ENCODE data around the gene ASPDH. TPM values are rescaled to one million over a fixed set of nuclear protein-coding genes. Genes with fewer than 3 reads are reported as not detected.

ASPDH gene
- total RNA-seq, 4 donors from 2014 or later = not detected

DNA sequence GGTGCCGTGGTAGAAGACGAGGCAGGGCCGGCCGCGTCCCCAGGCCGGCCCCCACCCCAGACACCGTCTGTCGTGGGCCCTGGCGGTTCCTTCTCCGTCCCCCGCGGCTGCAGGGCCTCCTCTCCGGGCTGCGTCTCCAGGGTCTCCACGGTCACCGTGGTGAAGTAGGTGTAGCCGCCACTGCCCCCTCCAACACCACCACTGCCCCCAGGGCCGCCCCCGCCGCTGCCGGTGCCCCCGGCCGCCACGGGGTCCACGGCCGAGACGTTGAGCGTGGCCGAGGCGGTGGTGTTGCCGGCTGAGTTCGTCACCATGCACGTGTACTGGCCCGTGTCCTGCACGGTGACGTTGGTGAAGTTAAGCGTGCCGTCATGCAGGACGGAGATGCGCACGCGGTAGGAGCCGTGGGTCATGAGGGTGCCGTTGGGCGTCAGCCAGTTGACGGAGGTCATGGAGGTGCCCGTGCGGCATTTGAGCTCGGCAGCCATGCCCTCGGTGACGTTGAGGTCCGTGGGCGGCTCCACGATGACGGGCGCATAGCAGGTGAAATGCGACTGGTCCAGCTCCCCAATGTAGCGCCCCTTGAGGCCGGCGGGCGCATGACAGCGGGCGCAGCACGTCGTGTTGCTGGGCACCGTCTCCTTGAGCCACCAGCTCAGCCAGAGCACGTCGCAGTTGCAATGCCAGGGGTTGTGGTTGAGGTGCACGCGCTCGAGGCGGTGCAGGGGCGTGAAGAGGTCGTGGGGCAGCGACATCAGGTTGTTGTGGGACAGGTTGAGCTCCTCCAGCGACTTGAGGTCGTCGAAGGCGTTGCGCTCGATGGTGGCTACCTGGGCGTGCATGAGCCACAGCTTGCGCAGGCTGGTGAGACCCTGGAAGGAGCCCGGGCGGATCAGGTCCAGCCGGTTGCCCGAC is 4.6 kb upstream of the ASPDH start:
- Histone ChIP-seq H3K4me1 (no peaks in the 10 kb centered on the region), H3K27me3 (peaks cover 0 to 8% (median 4%) of the 10 kb centered on the region in 3 donors), H3K4me3 (no peak overlapping the region), H3K27ac (no peak overlapping the region), H3K9me3 (no peaks in the 10 kb centered on the region), H3K36me3 (no peaks in the 10 kb centered on the region)
- no peak for DNase-seq
- ATAC-seq = no peak
- in situ Hi-C loops (cut with MboI; ENCODE audit: low sequenced_read_pairs in 4 of 4) = no loop called here
- intact Hi-C loops (cut with DNase I; ENCODE audit: low total_unique reads) = loop anchor here (10.0 kb wide), 1 partner anchor 286 kb away; no protein-coding TSS in a partner anchor
- TF ChIP-seq, protein P1, sequence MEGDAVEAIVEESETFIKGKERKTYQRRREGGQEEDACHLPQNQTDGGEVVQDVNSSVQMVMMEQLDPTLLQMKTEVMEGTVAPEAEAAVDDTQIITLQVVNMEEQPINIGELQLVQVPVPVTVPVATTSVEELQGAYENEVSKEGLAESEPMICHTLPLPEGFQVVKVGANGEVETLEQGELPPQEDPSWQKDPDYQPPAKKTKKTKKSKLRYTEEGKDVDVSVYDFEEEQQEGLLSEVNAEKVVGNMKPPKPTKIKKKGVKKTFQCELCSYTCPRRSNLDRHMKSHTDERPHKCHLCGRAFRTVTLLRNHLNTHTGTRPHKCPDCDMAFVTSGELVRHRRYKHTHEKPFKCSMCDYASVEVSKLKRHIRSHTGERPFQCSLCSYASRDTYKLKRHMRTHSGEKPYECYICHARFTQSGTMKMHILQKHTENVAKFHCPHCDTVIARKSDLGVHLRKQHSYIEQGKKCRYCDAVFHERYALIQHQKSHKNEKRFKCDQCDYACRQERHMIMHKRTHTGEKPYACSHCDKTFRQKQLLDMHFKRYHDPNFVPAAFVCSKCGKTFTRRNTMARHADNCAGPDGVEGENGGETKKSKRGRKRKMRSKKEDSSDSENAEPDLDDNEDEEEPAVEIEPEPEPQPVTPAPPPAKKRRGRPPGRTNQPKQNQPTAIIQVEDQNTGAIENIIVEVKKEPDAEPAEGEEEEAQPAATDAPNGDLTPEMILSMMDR (IDR thresholded peaks at IDR 0.05 in 4 of 5, conservative IDR thresholded peaks at IDR 0.05 in 1 of 5) = no peak
- TF ChIP-seq POLR2A (IDR thresholded peaks at IDR 0.05) = no peak

DNA sequence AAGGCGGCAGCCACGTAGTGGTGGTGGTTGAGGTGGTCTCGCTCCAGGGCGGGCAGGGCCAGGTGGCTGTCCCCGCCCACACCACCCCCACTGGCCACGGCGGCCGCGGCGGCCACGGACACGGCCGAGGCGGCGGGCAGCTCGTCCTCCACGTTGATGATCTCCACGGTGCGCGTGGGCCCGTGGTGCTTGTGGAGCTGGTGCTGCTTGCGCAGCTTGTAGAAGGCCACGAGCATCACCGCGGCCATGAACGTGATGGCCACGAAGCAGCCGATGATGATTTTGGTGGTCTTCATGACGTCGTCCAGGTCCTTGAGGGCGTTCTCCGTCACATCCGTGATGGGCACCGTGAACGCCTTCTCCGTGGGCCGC is 4.0 kb upstream of the ASPDH start:
- Histone ChIP-seq H3K36me3 (no peaks in the 10 kb centered on the region), H3K4me1 (no peaks in the 10 kb centered on the region), H3K4me3 (no peak overlapping the region), H3K9me3 (no peaks in the 10 kb centered on the region), H3K27me3 (peaks cover 0 to 8% (median 4%) of the 10 kb centered on the region in 3 donors), H3K27ac (no peak overlapping the region)
- intact Hi-C loops (cut with DNase I; ENCODE audit: low total_unique reads) (loop anchor here (10.0 kb wide), 1 partner anchor 287 kb away; no protein-coding TSS in a partner anchor), in situ Hi-C loops (cut with MboI; ENCODE audit: low sequenced_read_pairs in 4 of 4) (no loop called here)
- ATAC-seq (no peak), DNase-seq (no peak)
- TF ChIP-seq, protein P1 (IDR thresholded peaks at IDR 0.05 in 4 of 5, conservative IDR thresholded peaks at IDR 0.05 in 1 of 5) = no peak
- TF ChIP-seq POLR2A (IDR thresholded peaks at IDR 0.05) = no peak

DNA sequence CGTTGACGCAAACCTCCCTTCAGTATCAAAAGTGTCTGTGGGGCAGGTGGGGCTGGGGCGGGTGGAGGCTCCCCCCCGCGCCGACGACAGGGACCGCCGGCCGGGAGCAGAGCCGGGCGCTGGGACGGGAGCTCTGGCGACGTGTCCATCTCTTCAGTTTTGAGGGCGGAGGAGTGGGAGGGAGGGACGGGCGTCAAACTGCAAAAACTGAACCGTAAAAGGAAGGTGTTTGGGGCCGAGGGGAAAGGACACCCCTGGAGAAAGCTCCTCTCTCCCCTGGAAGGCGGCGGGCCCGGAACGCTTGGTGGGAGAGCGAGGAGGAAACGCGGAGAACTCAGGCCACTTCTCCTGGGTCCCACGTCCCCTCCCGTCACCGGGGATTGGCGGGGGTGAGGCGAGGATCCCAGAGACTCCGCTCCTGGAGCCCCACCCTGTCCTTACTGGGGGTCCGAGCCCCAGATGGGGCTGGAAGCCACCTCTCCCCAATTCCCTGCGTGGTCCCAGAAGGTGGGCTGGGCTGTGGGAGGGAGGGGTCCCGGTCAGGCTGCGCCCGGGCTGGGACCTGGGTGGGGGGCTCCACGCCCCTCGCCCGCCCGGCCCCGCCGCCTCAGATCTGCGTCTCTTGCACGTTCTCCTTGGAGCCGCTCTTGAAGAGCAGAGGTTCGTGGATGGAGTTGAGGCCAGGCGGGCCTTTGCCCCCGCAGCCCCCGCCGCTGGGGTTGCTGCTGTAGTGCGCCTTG is 3.4 kb upstream of the ASPDH start:
- in situ Hi-C loops (cut with MboI; ENCODE audit: low sequenced_read_pairs in 4 of 4) = no loop called here
- Histone ChIP-seq H3K4me3 (no peak overlapping the region), H3K27ac (no peak overlapping the region), H3K9me3 (no peaks in the 10 kb centered on the region), H3K4me1 (no peaks in the 10 kb centered on the region), H3K27me3 (peaks cover 0 to 8% (median 4%) of the 10 kb centered on the region in 3 donors), H3K36me3 (no peaks in the 10 kb centered on the region)
- intact Hi-C loops (cut with DNase I; ENCODE audit: low total_unique reads) = loop anchor here (10.0 kb wide), 1 partner anchor 288 kb away; no protein-coding TSS in a partner anchor
- ATAC-seq (no peak), DNase-seq (no peak)
- TF ChIP-seq POLR2A (IDR thresholded peaks at IDR 0.05) = no peak
- TF ChIP-seq, protein P1 (IDR thresholded peaks at IDR 0.05 in 4 of 5, conservative IDR thresholded peaks at IDR 0.05 in 1 of 5) = no peak

DNA sequence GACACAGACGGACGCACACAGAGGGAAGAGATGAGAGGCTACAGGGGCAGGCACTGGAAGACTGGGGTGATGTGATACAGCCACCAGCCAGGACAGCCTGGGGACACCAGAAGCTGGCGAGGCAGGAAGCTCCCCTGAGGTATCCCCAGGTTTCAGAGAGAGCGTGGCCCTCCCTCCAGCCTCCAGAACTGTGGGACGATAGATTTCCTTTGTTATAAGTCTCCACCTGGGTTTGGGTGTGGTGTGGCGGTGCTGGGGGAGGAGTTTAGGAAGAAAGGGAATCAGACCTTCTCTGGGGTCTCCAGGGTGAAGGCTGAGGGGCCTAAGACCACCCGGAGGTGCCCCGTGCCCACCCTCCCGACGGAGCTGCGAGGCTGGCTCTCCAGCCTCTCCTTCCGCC is 2.7 kb upstream of the ASPDH start:
- ATAC-seq = no peak
- Histone ChIP-seq H3K9me3 (no peaks in the 10 kb centered on the region), H3K36me3 (no peaks in the 10 kb centered on the region), H3K27me3 (peaks cover 0 to 8% (median 4%) of the 10 kb centered on the region in 3 donors), H3K4me1 (no peaks in the 10 kb centered on the region), H3K4me3 (no peak overlapping the region), H3K27ac (no peak overlapping the region)
- no peak for DNase-seq
- intact Hi-C loops (cut with DNase I; ENCODE audit: low total_unique reads) = loop anchor here (10.0 kb wide), 1 partner anchor 288 kb away; no protein-coding TSS in a partner anchor
- in situ Hi-C loops (cut with MboI; ENCODE audit: low sequenced_read_pairs in 4 of 4) = no loop called here
- TF ChIP-seq, protein P1 (IDR thresholded peaks at IDR 0.05 in 4 of 5, conservative IDR thresholded peaks at IDR 0.05 in 1 of 5) = no peak
- no peak for TF ChIP-seq POLR2A (IDR thresholded peaks at IDR 0.05)
